GM23248 (cell line): ENCODE data around the gene NFAT5. TPM values are rescaled to one million over a fixed set of nuclear protein-coding genes. Genes with fewer than 3 reads are reported as not detected.
"Not testable (repeated sequence)": the region's sequence is repeated elsewhere in the genome, so short reads cannot be mapped to it uniquely, and the experiment has no call there.

ENCODE experiments used
- DNase-seq: peaks from one replicate; pipeline ENCODE4 v3.0.0-alpha.2; 2015
- H2AFZ ChIP-seq: fragments of 200-600 bp; sonication (generic); 2 replicates; pipeline ENCODE4 v1.6.1; 2016; ENCODE audit warnings: antibody characterized with exemption
- H3F3A ChIP-seq: fragments of 200-600 bp; sonication (generic); 2 replicates; pipeline ENCODE4 v1.6.1; 2016; ENCODE audit warnings: mild to moderate bottlenecking, antibody characterized with exemption, mixed run types; ENCODE audit not compliant: insufficient read depth
- H3K27ac ChIP-seq: fragments of 200-600 bp; sonication (generic); 2 replicates; pipeline ENCODE4 v1.5.1; 2016; ENCODE audit warnings: mild to moderate bottlenecking
- H3K27me3 ChIP-seq: fragments of 200-600 bp; sonication (generic); replicated peaks from 2 replicates; pipeline ENCODE4 v1.6.1; 2016; ENCODE audit warnings: mild to moderate bottlenecking; ENCODE audit not compliant: insufficient read depth
- H3K36me3 ChIP-seq: fragments of 200-600 bp; sonication (generic); 2 replicates; pipeline ENCODE4 v1.6.1; 2016; ENCODE audit warnings: low read depth, mild to moderate bottlenecking
- H3K4me1 ChIP-seq: fragments of 200-600 bp; sonication (generic); 2 replicates; pipeline ENCODE4 v1.6.1; 2016; ENCODE audit warnings: mild to moderate bottlenecking; ENCODE audit not compliant: insufficient read depth
- H3K4me2 ChIP-seq: fragments of 200-600 bp; sonication (generic); one replicate; pipeline ENCODE4 v1.6.1; 2016; ENCODE audit warnings: mild to moderate bottlenecking; ENCODE audit not compliant: unreplicated experiment
- H3K4me3 ChIP-seq: fragments of 200-600 bp; sonication (generic); 2 replicates; pipeline ENCODE4 v1.5.1; 2016; ENCODE audit warnings: mild to moderate bottlenecking
- H3K79me2 ChIP-seq: fragments of 200-600 bp; sonication (generic); 2 replicates; pipeline ENCODE4 v1.6.1; 2016; ENCODE audit warnings: mild to moderate bottlenecking; ENCODE audit not compliant: insufficient read depth
- H3K9ac ChIP-seq: fragments of 200-600 bp; sonication (generic); 2 replicates; pipeline ENCODE4 v1.6.1; 2016; ENCODE audit warnings: mild to moderate bottlenecking
- H3K9me2 ChIP-seq: fragments of 200-600 bp; sonication (generic); 2 replicates; pipeline ENCODE4 v1.6.1; 2016; ENCODE audit warnings: mixed run types, mild to moderate bottlenecking, moderate library complexity; ENCODE audit not compliant: insufficient read depth
- H3K9me3 ChIP-seq: fragments of 200-600 bp; sonication (generic); one replicate; pipeline ENCODE4 v1.6.1; 2017; ENCODE audit warnings: low read depth
- H4K20me1 ChIP-seq: fragments of 200-600 bp; sonication (generic); 2 replicates; pipeline ENCODE4 v1.6.0; 2016; ENCODE audit not compliant: insufficient read depth
- EZH2 ChIP-seq: fragments of 200-600 bp; sonication (generic); IDR thresholded peaks from 2 replicates; pipeline ENCODE4 v1.6.1; 2018; ENCODE audit warnings: antibody characterized with exemption, mild to moderate bottlenecking; ENCODE audit not compliant: insufficient read depth, poor library complexity, severe bottlenecking
- EZH2phosphoT487 ChIP-seq: fragments of 200-600 bp; sonication (generic); IDR thresholded peaks from 2 replicates; pipeline ENCODE4 v1.6.1; 2018; ENCODE audit warnings: antibody characterized with exemption, moderate library complexity, mild to moderate bottlenecking, low read depth; ENCODE audit not compliant: insufficient read depth
- WGBS, 2 experiments: methylation state at CpG; one replicate each; pipeline ENCODE4 v1.1.6; 2015 to 2017; ENCODE audit warnings: low lambda C conversion rate in 2 of 2, low coverage in 1 of 2; ENCODE audit errors: missing lambda C conversion rate in 2 of 2; 5-methylcytosine and 5-hydroxymethylcytosine counted together
- in situ Hi-C: fragments of 300-500 bp; cut with MboI; formaldehyde crosslinking; loops from 2 replicates; pipeline ENCODE4 v1.15.0; 2020
- polyA plus RNA-seq: library from polyadenylated mRNA; unstranded; fragments of >200 nt; fragmentation: Nextera tagmentation; extraction: Ambion mirVana; gene quantifications from 2 replicates; pipeline ENCODE4 v1.2.1, GENCODE V29; 2016
- total RNA-seq: library from RNA; depleted of rRNA; stranded (reverse); fragments of >200 nt; shearing (Covaris generic); gene quantifications from 2 replicates; pipeline ENCODE4 v1.2.3, GENCODE V29; 2014

NFAT5 gene
- total and polyA plus RNA-seq, 2 experiments from 2014 or later = 8.0 to 9.8 TPM

DNA sequence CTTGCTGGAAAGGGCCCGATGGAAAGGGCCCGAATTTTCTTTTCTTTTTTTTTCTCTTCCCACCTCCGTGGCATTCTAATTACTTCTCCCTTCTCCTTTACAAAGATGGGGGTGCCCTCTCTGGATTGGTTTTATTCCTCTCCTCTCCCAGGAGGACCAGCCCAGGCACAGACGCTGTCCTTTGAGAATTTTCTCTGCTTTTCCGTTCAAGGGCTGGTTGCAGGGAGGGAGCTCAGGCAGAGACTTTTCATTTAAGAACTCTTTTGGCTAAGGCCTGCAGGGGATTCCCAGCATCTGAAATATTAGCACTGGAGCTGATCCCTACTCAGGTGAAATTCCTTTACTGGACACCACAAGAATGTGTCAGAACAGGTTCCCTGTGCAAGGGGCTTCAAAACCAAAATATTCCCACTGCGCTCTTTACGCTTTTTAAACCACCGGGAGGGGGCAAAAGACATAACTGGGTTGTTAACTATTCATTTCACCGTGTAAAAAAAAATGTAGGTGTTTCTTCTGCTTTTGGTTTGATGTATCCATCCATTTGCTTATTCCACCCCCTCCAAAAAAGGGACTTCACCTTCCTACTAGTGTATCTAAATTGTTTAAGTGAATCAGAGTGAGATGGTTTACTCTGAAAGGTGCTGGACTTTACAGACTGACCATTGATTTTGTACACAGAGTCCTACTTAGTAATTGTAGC lies 1.4 kb downstream of the NFAT5 start:
- H3K9me2 ChIP-seq = no peaks in the 10 kb centered on the region
- H3K27ac ChIP-seq = peak overlapping the region; percentile 90
- no peaks in the 10 kb centered on the region for H3K9me3 ChIP-seq
- peak overlapping the region; percentile 88 for H3K4me2 ChIP-seq
- in situ Hi-C loops = no loop called here
- peak; percentile 58 for DNase-seq
- H4K20me1 ChIP-seq = 0 out of 2 replicates have a peak, but pooled peaks cover 6% of the 10 kb centered on the region
- peak overlapping the region; percentile 96 for H3K9ac ChIP-seq
- H3F3A ChIP-seq = peaks cover 21% of the 10 kb centered on the region
- H3K4me1 ChIP-seq = peaks cover 30% of the 10 kb centered on the region
- H3K27me3 ChIP-seq = no peaks in the 10 kb centered on the region
- TF ChIP-seq EZH2 (no peak), EZH2phosphoT487 (no peak)
- peaks cover 93% of the 10 kb centered on the region for H3K79me2 ChIP-seq
- peak overlapping the region; percentile 95 for H3K4me3 ChIP-seq
- 1 to 2% methylated on average over 8 to 9 of the region's 9 CpGs for WGBS, 2 experiments
- H2AFZ ChIP-seq = peak overlapping the region; percentile 78
- peaks cover 14% of the 10 kb centered on the region for H3K36me3 ChIP-seq

DNA sequence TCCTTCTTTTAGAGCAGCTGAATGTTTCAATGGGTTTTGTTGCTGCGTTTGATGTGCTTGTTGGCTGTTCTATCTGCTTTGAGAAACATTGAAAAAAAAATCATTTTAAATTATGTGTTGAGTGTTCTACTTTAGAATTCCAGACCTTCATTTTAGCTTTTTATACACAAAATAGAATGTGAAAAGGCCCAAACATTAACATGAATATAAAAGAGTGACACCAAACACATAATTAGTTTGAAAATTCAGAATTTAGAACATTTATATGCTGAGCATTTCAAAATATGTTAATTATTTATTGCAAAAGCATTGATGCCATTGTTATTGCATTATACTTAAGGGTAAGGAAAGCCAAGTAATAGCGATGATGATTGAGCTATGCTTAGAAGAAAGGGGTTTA lies 2.9 kb downstream of the NFAT5 start:
- Histone ChIP-seq H3K36me3 (peaks cover 18% of the 10 kb centered on the region), H3K27me3 (no peaks in the 10 kb centered on the region), H3K9ac (peak overlapping the region; percentile 96; the same call in 1 of the 2 replicates), H4K20me1 (0 out of 2 replicates have a peak, but pooled peaks cover 6% of the 10 kb centered on the region), H3K4me1 (peaks cover 30% of the 10 kb centered on the region), H3F3A (peaks cover 21% of the 10 kb centered on the region), H3K27ac (no peak overlapping the region), H3K79me2 (peaks cover 95% of the 10 kb centered on the region), H3K4me3 (peak overlapping the region; percentile 95), H3K4me2 (peak overlapping the region; percentile 88), H2AFZ (no peak overlapping the region), H3K9me3 (no peaks in the 10 kb centered on the region), H3K9me2 (no peaks in the 10 kb centered on the region)
- in situ Hi-C loops = no loop called here
- TF ChIP-seq EZH2phosphoT487 (no peak), EZH2 (no peak)
- WGBS, 2 experiments = 51 to 58% methylated on average over 2 of the region's 2 CpGs
- no peak for DNase-seq

DNA sequence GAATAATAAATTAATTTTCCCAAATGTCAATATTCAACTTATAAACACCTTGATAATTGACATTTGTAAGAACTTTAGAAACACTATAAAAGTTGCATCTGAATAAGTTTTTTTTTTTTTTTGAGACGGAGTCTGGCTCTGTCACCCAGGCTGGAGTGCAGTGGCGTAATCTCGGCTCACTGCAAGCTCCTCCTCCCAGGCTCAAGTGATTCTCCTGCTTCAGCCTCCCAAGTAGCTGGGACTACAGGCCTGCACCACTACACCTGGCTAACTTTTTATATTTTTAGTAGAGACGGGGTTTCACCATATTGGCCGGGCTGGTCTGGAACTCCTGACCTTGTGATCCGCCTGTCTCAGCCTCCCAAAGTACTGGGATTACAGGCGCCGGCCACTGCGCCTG lies 13.0 kb downstream of the NFAT5 start:
- H3K9me2 ChIP-seq, H3F3A ChIP-seq, H2AFZ ChIP-seq, H3K4me2 ChIP-seq, H3K36me3 ChIP-seq, DNase-seq, H3K4me3 ChIP-seq, H3K4me1 ChIP-seq, H3K27ac ChIP-seq, in situ Hi-C loops, H3K9ac ChIP-seq, H3K9me3 ChIP-seq, H3K27me3 ChIP-seq: not testable (repeated sequence)
- Histone ChIP-seq H3K79me2 (peaks cover 100% of the 10 kb centered on the region), H4K20me1 (peaks cover 23% of the 10 kb centered on the region)
- WGBS, 2 experiments = 89 to 92% methylated on average over 9 of the region's 9 CpGs

DNA sequence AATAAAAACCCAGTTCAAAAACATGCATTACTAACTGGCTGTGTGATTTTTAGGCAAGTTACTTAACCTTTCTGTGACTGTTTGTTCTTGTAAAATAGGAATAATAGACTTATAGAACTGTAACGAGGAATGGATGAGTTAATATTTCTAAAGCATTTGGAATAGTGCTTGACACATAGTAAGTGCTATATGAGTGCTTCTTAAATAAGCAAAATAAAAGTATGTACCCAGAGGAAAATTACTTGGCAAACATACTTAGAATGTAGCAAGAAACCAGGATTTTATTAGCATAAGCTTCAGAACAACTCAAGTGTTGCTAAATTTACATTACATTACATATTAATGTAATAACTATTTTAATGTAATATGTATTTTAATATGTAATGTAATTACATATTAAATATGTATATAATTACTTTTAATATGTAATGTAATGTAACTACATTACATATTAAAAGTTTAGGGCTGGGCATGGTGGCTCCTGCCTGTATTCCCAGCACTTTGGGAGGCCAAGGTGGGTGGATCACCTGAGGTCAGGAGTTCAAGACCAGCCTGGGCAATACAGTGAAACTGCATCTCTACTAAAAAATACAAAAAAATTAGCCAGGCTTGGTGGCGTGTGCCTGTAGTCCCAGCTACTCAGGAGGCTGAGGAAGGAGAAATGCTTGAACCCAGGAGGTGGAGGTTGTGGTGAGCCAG lies 14.2 kb downstream of the NFAT5 start:
- in situ Hi-C loops = no loop called here
- WGBS, 2 experiments = 77 to 79% methylated on average over 2 of the region's 2 CpGs
- 0 out of 2 replicates have a peak, but pooled peaks cover 4% of the 10 kb centered on the region for H3K4me1 ChIP-seq
- H3K9ac ChIP-seq = no peak overlapping the region
- no peak overlapping the region for H3K4me2 ChIP-seq
- H3K79me2 ChIP-seq = peaks cover 100% of the 10 kb centered on the region
- H3K4me3 ChIP-seq = no peak overlapping the region
- peaks cover 5% of the 10 kb centered on the region for H3F3A ChIP-seq
- no peaks in the 10 kb centered on the region for H3K27me3 ChIP-seq
- DNase-seq = no peak
- no peak for TF ChIP-seq EZH2phosphoT487
- no peak for TF ChIP-seq EZH2
- H3K9me3 ChIP-seq = no peaks in the 10 kb centered on the region
- H4K20me1 ChIP-seq = peaks cover 23% of the 10 kb centered on the region
- no peaks in the 10 kb centered on the region for H3K9me2 ChIP-seq
- H3K36me3 ChIP-seq = peaks cover 5% of the 10 kb centered on the region; the same call in 1 of the 2 replicates
- H2AFZ ChIP-seq = no peak overlapping the region
- H3K27ac ChIP-seq = no peak overlapping the region
